ENCODE results near the gene TMEM91. TPM values are rescaled to one million over a fixed set of nuclear protein-coding genes. Genes with fewer than 3 reads are reported as not detected.

The TMEM91 gene
- total and polyA plus RNA-seq, 2 of the 8 experiments (the other 6 are each of a cell fraction or from before 2014, with no cell fraction given), result 5.3 to 7.4 TPM

- no peak for DNase-seq (ENCODE audit: low read depth in 1 of 2, low spot score in 2 of 2)
- CTCF ChIA-PET (ENCODE audit: partially characterized antibody), result interaction anchor here (0.6 to 2.0 kb wide), 4 partner anchors 9 to 181 kb away, joined by 3 to 7 read pairs (median 4); partner anchors contain the start of gene TGFB1
- Histone ChIP-seq H3K4me3 (ENCODE audit: extremely low read depth in 1 of 4, insufficient read depth in 2 of 4, low read depth in 3 of 4, low read length in 4 of 4) (peak overlapping the region; percentile 21 to 57 (median 30)), H3K56ac (replicated peaks; ENCODE audit: insufficient read length, low read depth, low read length) (no peak overlapping the region), H2BK5ac (ENCODE audit: low read depth, low read length) (no peak overlapping the region), H4K8ac (ENCODE audit: extremely low read depth, insufficient read depth, low read length) (0 out of 2 replicates have a peak overlapping the region, but pooled peaks have one; percentile 57), H2BK15ac (ENCODE audit: low read length) (no peak overlapping the region; the same call in 1 of the 2 replicates), H3K9ac (replicated peaks in 1 of 4; ENCODE audit: extremely low read depth in 1 of 4, low read depth in 3 of 4, low read length in 3 of 4) (no peak overlapping the region), H4K20me1 (replicated peaks in 1 of 2; ENCODE audit: control insufficient read depth in 1 of 2, insufficient read depth in 2 of 2, low read length in 2 of 2) (peaks cover 0 to 2% of the 10 kb centered on the region in 2 experiments), H3K4me2 (ENCODE audit: insufficient read depth in 1 of 2, low read depth in 2 of 2, low read length in 2 of 2) (peak overlapping the region; percentile 67 to 72), H2AK5ac (ENCODE audit: low read depth, low read length) (no peak overlapping the region), H3K23me2 (ENCODE audit: low read depth, low read length) (peaks cover 6% of the 10 kb centered on the region), H2BK20ac (ENCODE audit: low read length) (peak overlapping the region; percentile 61; the same call in 1 of the 2 replicates), H3K27me3 (replicated peaks in 1 of 4; ENCODE audit: control insufficient read depth in 3 of 4, extremely low read depth in 1 of 4, insufficient read depth in 3 of 4, low read length in 3 of 4) (peaks cover 0 to 7% (median 0%) of the 10 kb centered on the region in 4 experiments; a peak in 3 of 7 replicates), H4K5ac (ENCODE audit: insufficient read length, low read depth, low read length) (no peak overlapping the region), H3K79me1 (ENCODE audit: low read depth, low read length) (no peaks in the 10 kb centered on the region), H4K91ac (replicated peaks; ENCODE audit: insufficient read length, low read length) (no peak overlapping the region), H3K9me3 (ENCODE audit: insufficient read depth in 2 of 2, low read depth in 1 of 2, low read length in 1 of 2) (no peaks in the 10 kb centered on the region), H3K4me1 (replicated peaks in 1 of 4; ENCODE audit: control insufficient read depth in 3 of 4, insufficient read depth in 4 of 4, low read length in 3 of 4) (peaks cover 7 to 13% (median 11%) of the 10 kb centered on the region in 4 experiments), H2BK120ac (replicated peaks; ENCODE audit: low read depth, low read length) (no peak overlapping the region), H3K18ac (ENCODE audit: extremely low read depth, low read length) (peak overlapping the region; percentile 32; the same call in 1 of the 2 replicates), H3K27ac (ENCODE audit: low read depth, low read length) (no peak overlapping the region), H3K36me3 (ENCODE audit: control insufficient read depth in 2 of 4, insufficient read depth in 4 of 4, low read length in 3 of 4) (no peaks in the 10 kb centered on the region), H3K4ac (replicated peaks; ENCODE audit: insufficient read length, low read depth, low read length) (no peak overlapping the region), H2AFZ (ENCODE audit: low read length) (no peak overlapping the region), H3K23ac (ENCODE audit: insufficient read length) (no peak overlapping the region), H3K79me2 (ENCODE audit: control insufficient read depth in 1 of 2, insufficient read depth in 2 of 2, low read length in 2 of 2) (no peaks in the 10 kb centered on the region), H3K14ac (ENCODE audit: insufficient read length) (no peak overlapping the region), H2BK12ac (ENCODE audit: low read depth, low read length) (no peak overlapping the region)
- POLR2A ChIA-PET (ENCODE audit: partially characterized antibody), result no interaction called here
- TF ChIP-seq KDM4A (IDR thresholded peaks at IDR 0.05; ENCODE audit: low read depth, low read length, severe bottlenecking) (peak; percentile 61), MAX (IDR thresholded peaks at IDR 0.05) (0 out of 2 replicates have a peak, but pooled peaks have one; percentile 11), E2F6 (IDR thresholded peaks at IDR 0.05) (no peak)
- WGBS, 2 experiments (ENCODE audit: extremely low coverage in 1 of 2, insufficient coverage in 1 of 2, insufficient read length in 1 of 2, insufficient replicate concordance in 2 of 2, low coverage in 1 of 2, low lambda C conversion rate in 2 of 2, missing lambda C conversion rate in 1 of 2), result 23% methylated on average over 26 of the region's 47 CpGs; no CpG with 5 or more reads in 1 of the 2 experiments
- FAIRE-seq, result no peak
Observed at GRCh38 chr19:41330946-41331678, 45.2 kb upstream of the TMEM91 start.

Data from H1 (cell line).